Upper lobe of right lung (tissue), 1 donor: ENCODE results near the gene TXNL4B. TPM values are rescaled to one million over a fixed set of nuclear protein-coding genes. Genes with fewer than 3 reads are reported as not detected.

ENCODE experiments used
- ATAC-seq: fragments of 200-7000 bp; cut with Tn5 transposase; one replicate; pipeline ENCODE4 v1.9.1; 2020; ENCODE audit warnings: mild to moderate bottlenecking, moderate library complexity
- DNase-seq: peaks from one replicate; pipeline ENCODE4 v3.0.0-alpha.2; 2020
- H3K27ac ChIP-seq: fragments of 200-600 bp; one replicate; pipeline ENCODE4 v1.8.0; 2022
- H3K27me3 ChIP-seq: fragments of 200-600 bp; one replicate; pipeline ENCODE4 v1.8.0; 2022; ENCODE audit warnings: mild to moderate bottlenecking
- H3K36me3 ChIP-seq: fragments of 200-600 bp; one replicate; pipeline ENCODE4 v1.8.0; 2022
- H3K4me1 ChIP-seq: fragments of 200-600 bp; one replicate; pipeline ENCODE4 v1.8.0; 2022
- H3K4me3 ChIP-seq: fragments of 200-600 bp; one replicate; pipeline ENCODE4 v1.8.0; 2022; ENCODE audit warnings: mild to moderate bottlenecking
- H3K9me3 ChIP-seq: fragments of 200-600 bp; one replicate; pipeline ENCODE4 v1.8.0; 2022
- intact Hi-C: fragments of 100-400 bp; cut with DNase I; formaldehyde crosslinking; loops from one replicate; pipeline ENCODE4 v1.11.0; 2022
- total RNA-seq: library from RNA; stranded (reverse); fragmentation: NEBNext Ultra II Directional; extraction: Animal tissue kit (Norgen Biotek cat#: 25700); gene quantifications from one replicate; pipeline ENCODE4 v1.2.1, GENCODE V29; 2021
- TF ChIP-seq, protein P1 (sequence below): fragments of 200-600 bp; IDR thresholded peaks from one replicate; pipeline ENCODE4 v1.8.0; 2022; ENCODE audit warnings: antibody characterized with exemption
- donor health status: DM: no; HTN: yes; CAD: no; lungs with severe emphysema.

Gene TXNL4B
- total RNA-seq, 1 donor from 2014 or later: 11.5 TPM

DNA sequence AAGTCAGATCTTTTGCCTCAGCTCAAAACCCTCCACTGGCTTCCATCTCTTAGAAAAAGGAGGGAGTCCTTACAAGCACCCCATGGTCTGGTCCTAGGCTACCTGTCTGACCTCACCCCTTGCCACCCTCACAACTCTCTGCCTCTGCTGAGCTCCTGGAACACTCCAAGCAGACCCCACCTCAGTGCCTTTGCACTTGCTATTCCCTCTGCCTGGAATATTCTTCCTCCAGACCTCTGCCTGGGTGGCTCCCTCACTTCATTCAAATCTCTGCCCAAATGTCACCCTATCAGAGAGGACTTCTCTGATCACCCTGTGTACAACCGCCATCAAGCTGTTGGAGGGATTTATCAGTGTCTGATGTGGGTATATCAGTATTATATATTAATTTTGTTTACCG, 41.1 kb upstream of the TXNL4B start:
- no peak overlapping the region for H3K4me3 ChIP-seq
- ATAC-seq (no peak), DNase-seq (peak; percentile 19)
- no peaks in the 10 kb centered on the region for H3K9me3 ChIP-seq
- H3K36me3 ChIP-seq: no peaks in the 10 kb centered on the region
- TF ChIP-seq, protein P1, sequence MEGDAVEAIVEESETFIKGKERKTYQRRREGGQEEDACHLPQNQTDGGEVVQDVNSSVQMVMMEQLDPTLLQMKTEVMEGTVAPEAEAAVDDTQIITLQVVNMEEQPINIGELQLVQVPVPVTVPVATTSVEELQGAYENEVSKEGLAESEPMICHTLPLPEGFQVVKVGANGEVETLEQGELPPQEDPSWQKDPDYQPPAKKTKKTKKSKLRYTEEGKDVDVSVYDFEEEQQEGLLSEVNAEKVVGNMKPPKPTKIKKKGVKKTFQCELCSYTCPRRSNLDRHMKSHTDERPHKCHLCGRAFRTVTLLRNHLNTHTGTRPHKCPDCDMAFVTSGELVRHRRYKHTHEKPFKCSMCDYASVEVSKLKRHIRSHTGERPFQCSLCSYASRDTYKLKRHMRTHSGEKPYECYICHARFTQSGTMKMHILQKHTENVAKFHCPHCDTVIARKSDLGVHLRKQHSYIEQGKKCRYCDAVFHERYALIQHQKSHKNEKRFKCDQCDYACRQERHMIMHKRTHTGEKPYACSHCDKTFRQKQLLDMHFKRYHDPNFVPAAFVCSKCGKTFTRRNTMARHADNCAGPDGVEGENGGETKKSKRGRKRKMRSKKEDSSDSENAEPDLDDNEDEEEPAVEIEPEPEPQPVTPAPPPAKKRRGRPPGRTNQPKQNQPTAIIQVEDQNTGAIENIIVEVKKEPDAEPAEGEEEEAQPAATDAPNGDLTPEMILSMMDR: no peak
- no peaks in the 10 kb centered on the region for H3K4me1 ChIP-seq
- intact Hi-C loops: no loop called here
- no peak overlapping the region for H3K27ac ChIP-seq
- H3K27me3 ChIP-seq: no peaks in the 10 kb centered on the region

DNA sequence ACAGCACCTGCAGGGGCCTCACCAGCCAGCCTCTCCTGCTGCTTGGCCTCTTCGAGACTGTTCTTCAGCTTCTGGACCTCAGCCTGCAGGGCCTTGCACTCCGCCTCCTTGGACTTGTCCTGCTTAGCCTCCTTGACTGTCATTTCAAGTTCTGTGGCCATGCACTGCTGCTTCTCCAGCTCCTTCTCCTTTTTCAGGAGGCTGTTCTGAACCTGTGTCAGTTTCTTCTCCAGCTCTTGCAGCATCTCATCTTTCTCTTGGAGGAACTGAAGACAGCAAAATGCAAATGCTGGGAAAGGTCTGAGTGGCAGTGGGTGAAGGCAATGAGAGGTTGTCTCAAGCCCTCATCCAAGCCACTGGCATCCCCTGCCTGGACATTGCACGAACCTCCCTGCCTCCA, 39.3 kb upstream of the TXNL4B start:
- Histone ChIP-seq H3K36me3 (no peaks in the 10 kb centered on the region), H3K27me3 (no peaks in the 10 kb centered on the region), H3K4me1 (no peaks in the 10 kb centered on the region), H3K4me3 (no peak overlapping the region), H3K27ac (no peak overlapping the region), H3K9me3 (no peaks in the 10 kb centered on the region)
- TF ChIP-seq, protein P1: no peak
- peak; percentile 5 for ATAC-seq
- peak; percentile 32 for DNase-seq
- intact Hi-C loops: no loop called here

DNA sequence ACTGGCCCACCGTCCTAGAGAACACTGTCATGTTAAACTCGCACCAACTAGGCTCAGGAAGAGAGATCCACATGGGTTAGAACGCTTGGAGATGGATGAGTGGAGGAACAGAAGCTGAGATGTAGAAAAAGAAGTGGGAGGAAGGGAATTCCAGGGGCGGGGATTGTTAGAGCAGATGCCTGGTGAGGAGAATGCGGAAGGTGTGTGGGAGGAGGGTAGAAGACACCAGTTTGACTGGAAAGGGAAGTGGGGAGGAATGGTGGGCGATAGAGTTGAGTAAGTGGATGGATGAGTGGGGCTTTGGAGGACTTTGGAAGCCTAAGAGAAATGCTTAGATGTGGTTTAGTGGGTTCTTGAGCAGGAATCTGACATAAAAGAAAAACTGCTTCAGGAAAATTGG, 37.6 kb upstream of the TXNL4B start:
- intact Hi-C loops: no loop called here
- ATAC-seq (peak; percentile 85), DNase-seq (peak; percentile 66)
- TF ChIP-seq, protein P1: no peak
- Histone ChIP-seq H3K36me3 (no peaks in the 10 kb centered on the region), H3K9me3 (no peaks in the 10 kb centered on the region), H3K4me3 (no peak overlapping the region), H3K4me1 (no peaks in the 10 kb centered on the region), H3K27me3 (no peaks in the 10 kb centered on the region), H3K27ac (no peak overlapping the region)

DNA sequence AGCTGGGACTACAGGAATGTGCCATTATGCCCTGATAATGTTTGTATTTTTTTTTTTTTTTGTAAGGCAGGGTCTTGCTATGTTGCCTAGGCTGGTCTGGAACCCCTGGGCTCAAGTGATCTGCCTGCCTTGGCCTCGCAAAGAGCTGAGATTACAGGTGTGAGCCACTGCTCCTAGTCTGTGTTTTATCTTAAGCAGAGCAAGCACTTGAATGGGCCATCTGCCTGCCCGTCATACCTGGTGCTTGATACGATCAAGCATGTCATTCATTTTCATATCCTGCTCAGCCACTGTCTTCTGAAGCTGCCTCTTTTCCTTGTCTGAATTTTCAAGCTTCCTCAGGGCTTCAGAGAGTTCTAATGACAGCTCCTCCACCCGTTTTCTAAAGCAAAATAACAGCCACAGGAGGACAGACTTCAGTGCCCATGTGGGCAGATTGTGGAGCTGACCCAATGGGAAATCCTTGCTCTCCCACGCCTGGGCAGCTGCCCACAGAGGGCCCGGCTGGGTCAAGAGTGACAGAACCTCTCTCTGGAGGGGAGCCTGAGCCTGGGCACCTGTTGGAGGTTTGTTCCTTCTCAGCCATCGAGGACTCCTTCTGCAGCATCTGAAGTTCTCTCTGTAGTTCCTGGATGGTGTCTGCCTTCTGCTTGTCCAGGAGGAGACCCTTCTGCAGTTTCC, 36.7 kb upstream of the TXNL4B start:
- Histone ChIP-seq H3K9me3 (no peaks in the 10 kb centered on the region), H3K36me3 (no peaks in the 10 kb centered on the region), H3K4me3 (no peak overlapping the region), H3K4me1 (no peaks in the 10 kb centered on the region), H3K27me3 (no peaks in the 10 kb centered on the region), H3K27ac (no peak overlapping the region)
- DNase-seq (peak; percentile 66), ATAC-seq (peak; percentile 44)
- intact Hi-C loops: no loop called here
- TF ChIP-seq, protein P1: no peak

DNA sequence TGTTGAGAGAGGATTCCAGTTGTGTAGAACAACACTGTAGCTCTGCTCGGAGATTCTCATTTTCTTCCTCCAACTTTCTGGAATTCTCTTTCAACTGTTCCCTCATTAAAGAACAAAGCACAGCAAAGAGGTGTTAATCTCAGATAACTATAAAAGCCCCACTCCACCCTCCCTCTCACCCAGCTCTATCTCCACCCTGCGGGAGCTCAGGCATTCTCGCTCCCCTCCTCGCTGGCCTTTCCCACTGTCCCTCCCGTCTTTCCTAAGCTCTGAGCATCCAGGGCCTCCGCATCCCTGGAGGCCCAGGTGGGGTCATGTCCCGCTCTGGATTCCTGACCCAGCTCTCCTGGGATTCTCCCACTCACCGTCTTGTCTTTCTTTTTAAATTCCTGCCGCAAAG, 35.3 kb upstream of the TXNL4B start:
- DNase-seq (peak; percentile 23), ATAC-seq (no peak)
- H3K27me3 ChIP-seq: no peaks in the 10 kb centered on the region
- H3K27ac ChIP-seq: no peak overlapping the region
- no peaks in the 10 kb centered on the region for H3K36me3 ChIP-seq
- TF ChIP-seq, protein P1: no peak
- intact Hi-C loops: no loop called here
- no peak overlapping the region for H3K4me3 ChIP-seq
- H3K9me3 ChIP-seq: no peaks in the 10 kb centered on the region
- no peaks in the 10 kb centered on the region for H3K4me1 ChIP-seq

DNA sequence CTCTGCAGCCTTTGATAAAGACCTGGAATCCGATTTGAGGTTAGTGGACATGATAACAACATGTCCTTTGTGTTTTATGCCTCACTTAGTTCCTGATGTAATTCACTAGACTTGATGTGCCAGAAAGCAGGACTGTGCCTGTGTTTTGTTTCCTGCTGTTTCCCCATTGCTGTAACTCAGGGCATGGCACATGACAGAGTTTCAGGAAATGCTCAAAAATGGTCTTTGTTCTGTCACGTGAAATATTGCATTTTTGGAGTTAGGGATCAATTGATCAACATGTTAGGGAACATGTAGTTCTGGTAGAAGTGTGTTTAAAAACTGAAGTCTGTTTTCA, 33.0 kb upstream of the TXNL4B start:
- DNase-seq: no peak
- intact Hi-C loops: no loop called here
- peak; percentile 25 for ATAC-seq
- Histone ChIP-seq H3K4me3 (no peak overlapping the region), H3K27ac (no peak overlapping the region), H3K36me3 (no peaks in the 10 kb centered on the region), H3K4me1 (no peaks in the 10 kb centered on the region), H3K27me3 (no peaks in the 10 kb centered on the region), H3K9me3 (no peaks in the 10 kb centered on the region)
- TF ChIP-seq, protein P1: no peak
